Loucy (cell line): Measurements from ENCODE around the gene PKP3.

Experiments used
- EZH2phosphoT487 ChIP-seq: fragments of 200-600 bp; IDR thresholded peaks from 2 replicates; pipeline ENCODE4 v1.6.1; 2018; ENCODE audit warnings: antibody characterized with exemption, mild to moderate bottlenecking, moderate library complexity, borderline replicate concordance
- TF ChIP-seq, protein P1 (sequence below): fragments of 200-600 bp; sonication (generic); conservative IDR thresholded peaks from 2 replicates; pipeline ENCODE4 v1.5.1; 2014; ENCODE audit warnings: mild to moderate bottlenecking, antibody characterized with exemption, low read length

DNA sequence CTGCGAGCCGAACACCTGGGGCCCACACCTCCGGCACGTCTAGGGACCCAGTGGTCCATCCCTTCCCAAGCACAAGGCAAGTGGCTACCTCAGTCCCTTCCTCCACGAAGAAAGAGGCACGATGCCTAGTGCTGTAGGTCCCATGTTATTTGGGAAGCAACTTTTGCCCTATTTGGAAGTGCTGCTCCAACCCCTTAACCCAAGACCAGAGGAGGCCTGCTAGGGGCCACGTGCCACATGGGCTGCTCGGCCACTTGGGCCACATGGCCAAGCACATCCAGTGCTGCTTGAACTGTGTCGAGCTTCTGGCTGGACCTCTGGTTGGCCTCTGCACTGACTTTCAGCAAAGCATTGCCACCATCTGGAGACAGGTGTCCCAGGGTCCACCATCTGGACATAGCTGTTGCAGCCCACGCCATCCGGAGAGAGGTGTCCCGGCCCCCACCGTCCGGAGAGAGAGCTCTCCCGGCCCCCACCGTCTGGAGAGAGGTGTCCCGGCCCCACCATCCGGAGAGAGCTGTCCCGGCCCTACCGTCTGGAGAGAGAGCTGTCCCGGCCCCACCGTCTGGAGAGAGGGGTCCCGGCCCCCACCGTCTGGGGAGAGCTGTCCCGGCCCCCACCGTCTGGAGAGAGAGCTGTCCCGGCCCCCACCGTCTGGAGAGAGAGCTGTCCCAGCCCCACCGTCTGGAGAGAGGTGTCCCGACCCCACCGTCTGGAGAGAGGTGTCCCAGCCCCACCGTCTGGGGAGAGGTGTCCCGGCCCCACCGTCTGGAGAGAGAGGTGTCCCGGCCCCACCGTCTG lies 31.2 kb upstream of the PKP3 start:
- TF ChIP-seq, protein P1, sequence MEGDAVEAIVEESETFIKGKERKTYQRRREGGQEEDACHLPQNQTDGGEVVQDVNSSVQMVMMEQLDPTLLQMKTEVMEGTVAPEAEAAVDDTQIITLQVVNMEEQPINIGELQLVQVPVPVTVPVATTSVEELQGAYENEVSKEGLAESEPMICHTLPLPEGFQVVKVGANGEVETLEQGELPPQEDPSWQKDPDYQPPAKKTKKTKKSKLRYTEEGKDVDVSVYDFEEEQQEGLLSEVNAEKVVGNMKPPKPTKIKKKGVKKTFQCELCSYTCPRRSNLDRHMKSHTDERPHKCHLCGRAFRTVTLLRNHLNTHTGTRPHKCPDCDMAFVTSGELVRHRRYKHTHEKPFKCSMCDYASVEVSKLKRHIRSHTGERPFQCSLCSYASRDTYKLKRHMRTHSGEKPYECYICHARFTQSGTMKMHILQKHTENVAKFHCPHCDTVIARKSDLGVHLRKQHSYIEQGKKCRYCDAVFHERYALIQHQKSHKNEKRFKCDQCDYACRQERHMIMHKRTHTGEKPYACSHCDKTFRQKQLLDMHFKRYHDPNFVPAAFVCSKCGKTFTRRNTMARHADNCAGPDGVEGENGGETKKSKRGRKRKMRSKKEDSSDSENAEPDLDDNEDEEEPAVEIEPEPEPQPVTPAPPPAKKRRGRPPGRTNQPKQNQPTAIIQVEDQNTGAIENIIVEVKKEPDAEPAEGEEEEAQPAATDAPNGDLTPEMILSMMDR, result no peak
- TF ChIP-seq EZH2phosphoT487, result no peak
